Lung (tissue), 12 donors: ENCODE results near the gene CDNF. TPM values are rescaled to one million over a fixed set of nuclear protein-coding genes. Genes with fewer than 3 reads are reported as not detected.

Experiments used
- ATAC-seq: fragments of 200-7000 bp; cut with Tn5 transposase; one replicate; pipeline ENCODE4 v1.9.1; 2020; ENCODE audit warnings: moderate number of reproducible peaks; ENCODE audit not compliant: insufficient read depth, low FRiP score
- DNase-seq, 3 donors: peaks; one replicate each; pipeline ENCODE4 v3.0.0-alpha.2; 2013 to 2017
- H3K27ac ChIP-seq, 2 donors: one replicate each; pipeline ENCODE4 v1.5.1; 2013; ENCODE audit warnings: mild to moderate bottlenecking in 2 of 2, moderate library complexity in 2 of 2, control low read depth in 1 of 2, inconsistent platforms in 1 of 2, low read depth in 1 of 2, low read length in 1 of 2
- H3K27me3 ChIP-seq, 3 donors: one replicate each; pipeline ENCODE4 v1.5.1; 2013; ENCODE audit warnings: low read length in 2 of 3; ENCODE audit not compliant: control insufficient read depth in 3 of 3, insufficient read depth in 3 of 3
- H3K36me3 ChIP-seq, 4 donors: one replicate each; pipeline ENCODE4 v1.5.1; 2013; ENCODE audit warnings: low read length in 4 of 4, mild to moderate bottlenecking in 1 of 4, moderate library complexity in 1 of 4; ENCODE audit not compliant: control insufficient read depth in 4 of 4, insufficient read depth in 4 of 4
- H3K4me1 ChIP-seq, 5 donors: one replicate each; pipeline ENCODE4 v1.5.1; 2013; ENCODE audit warnings: low read length in 5 of 5, mild to moderate bottlenecking in 2 of 5, moderate library complexity in 1 of 5; ENCODE audit not compliant: control insufficient read depth in 5 of 5, insufficient read depth in 5 of 5
- H3K4me3 ChIP-seq: one replicate; pipeline ENCODE4 v1.5.1; 2013; ENCODE audit warnings: mild to moderate bottlenecking, control low read depth, moderate library complexity
- H3K9ac ChIP-seq, 2 donors: one replicate each; pipeline ENCODE4 v1.5.1; 2013; ENCODE audit warnings: low read length in 2 of 2, control low read depth in 1 of 2; ENCODE audit not compliant: insufficient read depth in 1 of 2
- H3K9me3 ChIP-seq, 4 donors: one replicate each; pipeline ENCODE4 v1.5.1; 2013; ENCODE audit warnings: low read length in 3 of 4, mild to moderate bottlenecking in 1 of 4, moderate library complexity in 1 of 4; ENCODE audit not compliant: control insufficient read depth in 4 of 4, insufficient read depth in 3 of 4
- CTCF ChIP-seq: IDR thresholded peaks from 2 replicates; pipeline ENCODE4 v1.5.1; 2012; ENCODE audit warnings: mild to moderate bottlenecking; ENCODE audit errors: control extremely low read depth, extremely low read depth
- WGBS, 2 donors: extraction: QIAGEN DNeasy Blood & Tissue Kit; methylation state at CpG; one replicate each; pipeline ENCODE4 v1.1.7; 2013; 5-methylcytosine and 5-hydroxymethylcytosine counted together
- polyA plus RNA-seq, 2 donors: library from polyadenylated mRNA; stranded (reverse); fragments of 200-250 nt; gene quantifications; one replicate each; pipeline ENCODE4 v1.2.1, GENCODE V29; 2013
- total RNA-seq, 2 donors: library from RNA; depleted of rRNA in 1 of 2; stranded (reverse); fragments of >200 nt in 1 of 2; gene quantifications; one replicate each; pipeline ENCODE4 v1.2.1, GENCODE V29; 2014 to 2021
- donor health status: control.
- donor health status: control.
- donor health status: Bipolar disorder and iron deficiency.
- donor health status: healthy.
- donor health status: DM: yes; HTN: yes; CAD: no.

The CDNF gene
- total and polyA plus RNA-seq, 4 donors: 0.60 to 3.1 (median 1.9) TPM

DNA sequence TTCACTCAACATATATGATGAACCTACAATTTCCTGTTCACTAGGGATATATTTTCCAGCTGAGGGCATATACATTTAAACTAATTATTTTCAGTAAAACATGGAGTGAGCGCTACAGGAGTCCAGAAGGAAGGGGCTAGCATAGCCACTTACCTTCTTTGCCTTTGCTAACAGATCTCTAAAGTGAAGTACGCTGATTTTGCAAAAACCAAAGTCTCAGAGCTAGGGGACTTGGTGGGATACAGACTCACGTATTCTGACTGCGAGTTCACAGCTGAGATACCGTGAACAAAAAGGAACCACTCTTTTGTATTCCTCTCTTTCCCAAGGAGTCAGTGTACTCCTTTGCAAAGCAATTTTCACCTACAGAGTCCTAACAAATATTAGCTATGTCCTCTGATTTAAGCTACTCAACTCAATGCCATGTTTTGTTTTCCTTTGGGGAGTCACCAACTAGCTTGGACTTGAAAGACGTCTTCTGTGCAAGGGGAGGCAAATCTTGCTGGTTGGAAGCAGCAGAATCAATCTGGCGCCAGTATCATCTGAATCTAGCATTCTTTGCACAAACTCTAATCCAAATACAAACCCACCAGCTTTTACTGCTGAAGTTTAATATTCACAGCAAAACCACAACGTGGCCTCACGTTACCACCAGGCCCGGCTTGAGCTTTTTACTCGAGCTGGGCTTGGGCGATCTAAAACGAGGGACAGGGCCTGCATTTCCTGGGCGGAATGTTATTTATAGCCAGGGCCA, 657 bp downstream of the CDNF start:
- H3K9ac ChIP-seq: peak overlapping the region; percentile 74 to 81
- 23 to 24% methylated on average over 14 of the region's 14 CpGs for WGBS, 2 donors
- peaks cover 5 to 17% (median 10%) of the 10 kb centered on the region in 4 donors for H3K36me3 ChIP-seq
- peaks cover 2 to 16% (median 5%) of the 10 kb centered on the region in 5 donors for H3K4me1 ChIP-seq
- DNase-seq: peak in 2 of 3 donors; percentile 23 to 89
- no peak for TF ChIP-seq CTCF
- no peaks in the 10 kb centered on the region for H3K27me3 ChIP-seq
- H3K4me3 ChIP-seq: peak overlapping the region; percentile 64
- H3K9me3 ChIP-seq: no peaks in the 10 kb centered on the region
- H3K27ac ChIP-seq: peak overlapping the region; percentile 92 to 99
- ATAC-seq: no peak

DNA sequence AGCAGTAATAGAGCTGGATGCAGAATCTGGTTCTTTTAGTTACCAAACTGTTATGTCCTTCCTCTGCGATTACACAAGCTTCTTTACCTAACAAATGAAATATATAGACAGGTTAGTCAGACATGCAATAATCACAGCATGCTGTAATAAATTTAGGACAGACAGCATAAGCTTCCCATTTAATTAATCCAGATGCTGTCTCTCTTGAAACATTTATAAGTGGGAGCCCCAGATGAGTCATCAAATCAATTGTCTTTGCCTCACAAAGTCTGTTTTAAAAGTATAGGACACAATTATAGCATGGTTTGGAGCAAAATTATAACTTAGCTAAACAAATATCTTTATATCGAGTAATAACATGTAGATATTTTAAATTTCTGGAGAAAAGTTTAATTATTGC, 1.6 kb downstream of the CDNF start:
- no peak for ATAC-seq

DNA sequence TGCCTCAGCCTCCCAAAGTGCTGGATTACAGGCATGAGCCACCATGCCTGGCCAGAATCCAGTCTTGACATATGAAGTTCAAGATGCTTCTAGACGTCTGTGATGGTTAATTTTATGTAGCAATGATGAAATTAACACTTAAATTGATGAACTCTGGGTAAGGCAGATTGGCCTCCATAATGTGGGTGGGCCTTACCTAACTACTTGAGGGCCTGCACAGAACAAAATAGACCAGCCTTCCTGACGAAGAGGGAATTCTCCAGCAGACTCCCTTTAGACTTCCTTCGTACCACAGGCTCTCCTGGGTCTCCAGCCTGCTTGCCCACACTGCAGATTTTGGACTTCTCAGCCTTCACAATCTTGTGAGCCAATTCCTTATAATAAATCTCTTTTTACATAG, 4.7 kb downstream of the CDNF start:
- H3K9me3 ChIP-seq: no peaks in the 10 kb centered on the region
- H3K36me3 ChIP-seq: peaks cover 0 to 3% (median 0%) of the 10 kb centered on the region in 4 donors
- H3K4me1 ChIP-seq: peaks cover 0 to 8% (median 4%) of the 10 kb centered on the region in 5 donors
- no peak overlapping the region for H3K27ac ChIP-seq
- ATAC-seq (no peak), DNase-seq (no peak)
- H3K4me3 ChIP-seq: no peak overlapping the region
- 80 to 83% methylated on average over 3 of the region's 3 CpGs for WGBS, 2 donors
- H3K9ac ChIP-seq: no peak overlapping the region
- no peak for TF ChIP-seq CTCF
- H3K27me3 ChIP-seq: no peaks in the 10 kb centered on the region

More for the DNA sequence above, 1.6 kb downstream of the CDNF start:
- WGBS, 2 donors: 95 to 96% methylated on average over 2 of the region's 2 CpGs
- Histone ChIP-seq H3K36me3 (peaks cover 0 to 7% (median 2%) of the 10 kb centered on the region in 4 donors), H3K9me3 (no peaks in the 10 kb centered on the region), H3K27me3 (no peaks in the 10 kb centered on the region), H3K4me3 (no peak overlapping the region), H3K27ac (no peak overlapping the region), H3K4me1 (peaks cover 2 to 16% (median 5%) of the 10 kb centered on the region in 5 donors), H3K9ac (no peak overlapping the region)
- TF ChIP-seq CTCF: no peak
- no peak for DNase-seq
